H1 (cell line): ENCODE results near the gene VWA7.

Experiments used
- CBX5 ChIP-seq: fragments of 300-800, 300-1000 bp; sonication (generic); IDR thresholded peaks from 2 replicates; pipeline ENCODE4 v1.7.1; 2016; ENCODE audit warnings: antibody characterized with exemption, low read length, low read depth
- CREB1 ChIP-seq: IDR thresholded peaks from 2 replicates; pipeline ENCODE4 v1.6.1; 2012; ENCODE audit warnings: inconsistent platforms
- CTCF ChIP-seq, 3 experiments: IDR thresholded peaks; 1 replicate in 2 of 3; 2 replicates in 1 of 3; pipeline versions ENCODE4 v1.5.1 to v1.6.1; 2011; ENCODE audit warnings: low read length in 3 of 3, mild to moderate bottlenecking in 3 of 3, inconsistent platforms in 2 of 3, low read depth in 1 of 3, moderate library complexity in 1 of 3; ENCODE audit not compliant: insufficient read depth in 1 of 3; ENCODE audit errors: control extremely low read depth in 1 of 3
- EZH2 ChIP-seq: fragments of 200-600 bp; sonication (generic); IDR thresholded peaks from 2 replicates; pipeline ENCODE4 v1.7.1; 2012; ENCODE audit warnings: low read depth, mild to moderate bottlenecking, moderate library complexity, low read length, inconsistent platforms; ENCODE audit not compliant: severe bottlenecking
- JUN ChIP-seq: IDR thresholded peaks from 2 replicates; pipeline ENCODE4 v1.6.1; 2011; ENCODE audit warnings: low read depth, mild to moderate bottlenecking, improper control_type of control experiment, low read length
- NANOG ChIP-seq: IDR thresholded peaks from 2 replicates; pipeline ENCODE4 v1.6.1; 2011; ENCODE audit warnings: low read length, low read depth, mild to moderate bottlenecking, inconsistent platforms; ENCODE audit not compliant: insufficient read depth, poor library complexity, severe bottlenecking
- POLR2A ChIP-seq, 2 experiments: IDR thresholded peaks; 1 replicate in 1 of 2; 2 replicates in 1 of 2; pipeline ENCODE4 v1.6.1; 2011; ENCODE audit warnings: low read depth in 2 of 2, low read length in 2 of 2, mild to moderate bottlenecking in 2 of 2; ENCODE audit errors: control extremely low read depth in 1 of 2
- POLR2AphosphoS5 ChIP-seq: IDR thresholded peaks from 2 replicates; pipeline ENCODE4 v1.6.1; 2011; ENCODE audit warnings: low read depth, low read length
- YY1 ChIP-seq: IDR thresholded peaks from 2 replicates; pipeline ENCODE4 v1.6.1; 2011; ENCODE audit warnings: low read depth, mild to moderate bottlenecking, low read length
- ZNF274 ChIP-seq: IDR thresholded peaks from 2 replicates; pipeline ENCODE4 v1.7.0; 2012; ENCODE audit warnings: low read length, borderline replicate concordance; ENCODE audit errors: extremely low read depth
- TF ChIP-seq, protein P1 (sequence below): fragments of 300-600 bp; sonication (generic); IDR thresholded peaks from 2 replicates; pipeline ENCODE4 v1.7.1; 2012; ENCODE audit warnings: low read length, moderate library complexity, mild to moderate bottlenecking, inconsistent platforms; ENCODE audit not compliant: insufficient replicate concordance
- TF ChIP-seq, protein P2 (sequence below): IDR thresholded peaks from 2 replicates; pipeline ENCODE4 v1.6.1; 2012; ENCODE audit warnings: low read length, inconsistent platforms

- no peak for TF ChIP-seq POLR2A (IDR thresholded peaks at IDR 0.05; ENCODE audit: control extremely low read depth in 1 of 2, low read depth in 2 of 2, low read length in 2 of 2)
- TF ChIP-seq CTCF (IDR thresholded peaks at IDR 0.05; ENCODE audit: control extremely low read depth in 1 of 3, insufficient read depth in 1 of 3, low read depth in 1 of 3, low read length in 3 of 3) = no peak
- no peak for TF ChIP-seq EZH2
- no peak for TF ChIP-seq ZNF274
- TF ChIP-seq NANOG = no peak
- TF ChIP-seq JUN = no peak
- no peak for TF ChIP-seq CBX5
- TF ChIP-seq POLR2AphosphoS5 = no peak
- TF ChIP-seq YY1 = no peak
- TF ChIP-seq, protein P1, sequence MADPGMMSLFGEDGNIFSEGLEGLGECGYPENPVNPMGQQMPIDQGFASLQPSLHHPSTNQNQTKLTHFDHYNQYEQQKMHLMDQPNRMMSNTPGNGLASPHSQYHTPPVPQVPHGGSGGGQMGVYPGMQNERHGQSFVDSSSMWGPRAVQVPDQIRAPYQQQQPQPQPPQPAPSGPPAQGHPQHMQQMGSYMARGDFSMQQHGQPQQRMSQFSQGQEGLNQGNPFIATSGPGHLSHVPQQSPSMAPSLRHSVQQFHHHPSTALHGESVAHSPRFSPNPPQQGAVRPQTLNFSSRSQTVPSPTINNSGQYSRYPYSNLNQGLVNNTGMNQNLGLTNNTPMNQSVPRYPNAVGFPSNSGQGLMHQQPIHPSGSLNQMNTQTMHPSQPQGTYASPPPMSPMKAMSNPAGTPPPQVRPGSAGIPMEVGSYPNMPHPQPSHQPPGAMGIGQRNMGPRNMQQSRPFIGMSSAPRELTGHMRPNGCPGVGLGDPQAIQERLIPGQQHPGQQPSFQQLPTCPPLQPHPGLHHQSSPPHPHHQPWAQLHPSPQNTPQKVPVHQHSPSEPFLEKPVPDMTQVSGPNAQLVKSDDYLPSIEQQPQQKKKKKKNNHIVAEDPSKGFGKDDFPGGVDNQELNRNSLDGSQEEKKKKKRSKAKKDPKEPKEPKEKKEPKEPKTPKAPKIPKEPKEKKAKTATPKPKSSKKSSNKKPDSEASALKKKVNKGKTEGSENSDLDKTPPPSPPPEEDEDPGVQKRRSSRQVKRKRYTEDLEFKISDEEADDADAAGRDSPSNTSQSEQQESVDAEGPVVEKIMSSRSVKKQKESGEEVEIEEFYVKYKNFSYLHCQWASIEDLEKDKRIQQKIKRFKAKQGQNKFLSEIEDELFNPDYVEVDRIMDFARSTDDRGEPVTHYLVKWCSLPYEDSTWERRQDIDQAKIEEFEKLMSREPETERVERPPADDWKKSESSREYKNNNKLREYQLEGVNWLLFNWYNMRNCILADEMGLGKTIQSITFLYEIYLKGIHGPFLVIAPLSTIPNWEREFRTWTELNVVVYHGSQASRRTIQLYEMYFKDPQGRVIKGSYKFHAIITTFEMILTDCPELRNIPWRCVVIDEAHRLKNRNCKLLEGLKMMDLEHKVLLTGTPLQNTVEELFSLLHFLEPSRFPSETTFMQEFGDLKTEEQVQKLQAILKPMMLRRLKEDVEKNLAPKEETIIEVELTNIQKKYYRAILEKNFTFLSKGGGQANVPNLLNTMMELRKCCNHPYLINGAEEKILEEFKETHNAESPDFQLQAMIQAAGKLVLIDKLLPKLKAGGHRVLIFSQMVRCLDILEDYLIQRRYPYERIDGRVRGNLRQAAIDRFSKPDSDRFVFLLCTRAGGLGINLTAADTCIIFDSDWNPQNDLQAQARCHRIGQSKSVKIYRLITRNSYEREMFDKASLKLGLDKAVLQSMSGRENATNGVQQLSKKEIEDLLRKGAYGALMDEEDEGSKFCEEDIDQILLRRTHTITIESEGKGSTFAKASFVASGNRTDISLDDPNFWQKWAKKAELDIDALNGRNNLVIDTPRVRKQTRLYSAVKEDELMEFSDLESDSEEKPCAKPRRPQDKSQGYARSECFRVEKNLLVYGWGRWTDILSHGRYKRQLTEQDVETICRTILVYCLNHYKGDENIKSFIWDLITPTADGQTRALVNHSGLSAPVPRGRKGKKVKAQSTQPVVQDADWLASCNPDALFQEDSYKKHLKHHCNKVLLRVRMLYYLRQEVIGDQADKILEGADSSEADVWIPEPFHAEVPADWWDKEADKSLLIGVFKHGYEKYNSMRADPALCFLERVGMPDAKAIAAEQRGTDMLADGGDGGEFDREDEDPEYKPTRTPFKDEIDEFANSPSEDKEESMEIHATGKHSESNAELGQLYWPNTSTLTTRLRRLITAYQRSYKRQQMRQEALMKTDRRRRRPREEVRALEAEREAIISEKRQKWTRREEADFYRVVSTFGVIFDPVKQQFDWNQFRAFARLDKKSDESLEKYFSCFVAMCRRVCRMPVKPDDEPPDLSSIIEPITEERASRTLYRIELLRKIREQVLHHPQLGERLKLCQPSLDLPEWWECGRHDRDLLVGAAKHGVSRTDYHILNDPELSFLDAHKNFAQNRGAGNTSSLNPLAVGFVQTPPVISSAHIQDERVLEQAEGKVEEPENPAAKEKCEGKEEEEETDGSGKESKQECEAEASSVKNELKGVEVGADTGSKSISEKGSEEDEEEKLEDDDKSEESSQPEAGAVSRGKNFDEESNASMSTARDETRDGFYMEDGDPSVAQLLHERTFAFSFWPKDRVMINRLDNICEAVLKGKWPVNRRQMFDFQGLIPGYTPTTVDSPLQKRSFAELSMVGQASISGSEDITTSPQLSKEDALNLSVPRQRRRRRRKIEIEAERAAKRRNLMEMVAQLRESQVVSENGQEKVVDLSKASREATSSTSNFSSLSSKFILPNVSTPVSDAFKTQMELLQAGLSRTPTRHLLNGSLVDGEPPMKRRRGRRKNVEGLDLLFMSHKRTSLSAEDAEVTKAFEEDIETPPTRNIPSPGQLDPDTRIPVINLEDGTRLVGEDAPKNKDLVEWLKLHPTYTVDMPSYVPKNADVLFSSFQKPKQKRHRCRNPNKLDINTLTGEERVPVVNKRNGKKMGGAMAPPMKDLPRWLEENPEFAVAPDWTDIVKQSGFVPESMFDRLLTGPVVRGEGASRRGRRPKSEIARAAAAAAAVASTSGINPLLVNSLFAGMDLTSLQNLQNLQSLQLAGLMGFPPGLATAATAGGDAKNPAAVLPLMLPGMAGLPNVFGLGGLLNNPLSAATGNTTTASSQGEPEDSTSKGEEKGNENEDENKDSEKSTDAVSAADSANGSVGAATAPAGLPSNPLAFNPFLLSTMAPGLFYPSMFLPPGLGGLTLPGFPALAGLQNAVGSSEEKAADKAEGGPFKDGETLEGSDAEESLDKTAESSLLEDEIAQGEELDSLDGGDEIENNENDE = no peak
- TF ChIP-seq, protein P2, sequence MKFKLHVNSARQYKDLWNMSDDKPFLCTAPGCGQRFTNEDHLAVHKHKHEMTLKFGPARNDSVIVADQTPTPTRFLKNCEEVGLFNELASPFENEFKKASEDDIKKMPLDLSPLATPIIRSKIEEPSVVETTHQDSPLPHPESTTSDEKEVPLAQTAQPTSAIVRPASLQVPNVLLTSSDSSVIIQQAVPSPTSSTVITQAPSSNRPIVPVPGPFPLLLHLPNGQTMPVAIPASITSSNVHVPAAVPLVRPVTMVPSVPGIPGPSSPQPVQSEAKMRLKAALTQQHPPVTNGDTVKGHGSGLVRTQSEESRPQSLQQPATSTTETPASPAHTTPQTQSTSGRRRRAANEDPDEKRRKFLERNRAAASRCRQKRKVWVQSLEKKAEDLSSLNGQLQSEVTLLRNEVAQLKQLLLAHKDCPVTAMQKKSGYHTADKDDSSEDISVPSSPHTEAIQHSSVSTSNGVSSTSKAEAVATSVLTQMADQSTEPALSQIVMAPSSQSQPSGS = no peak
- no peak for TF ChIP-seq CREB1
Measured at GRCh38 chr6:31775633-31776484, 1.3 kb downstream of the VWA7 start.
